ENCODE data around the gene ST6GALNAC4.

GRCh38 chr9:127945942-127946341 is 29.1 kb upstream of the ST6GALNAC4 start:
- TF ChIP-seq ZBTB40 (IDR thresholded peaks at IDR 0.05; ENCODE audit: borderline replicate concordance) (no peak), TCF12 (IDR thresholded peaks at IDR 0.05; ENCODE audit: low read depth, low read length) (no peak), EZH2 (IDR thresholded peaks at IDR 0.05; ENCODE audit: borderline replicate concordance, control insufficient read depth, low read depth, low read length) (no peak), CTCF (IDR thresholded peaks at IDR 0.05 in 2 of 3, conservative IDR thresholded peaks at IDR 0.05 in 1 of 3; ENCODE audit: control insufficient read depth in 2 of 3, extremely low read depth in 1 of 3, insufficient read depth in 1 of 3, low read depth in 3 of 3, low read length in 3 of 3) (no peak), E2F4 (IDR thresholded peaks at IDR 0.05; ENCODE audit: low read depth, low read length) (no peak), JUND (IDR thresholded peaks at IDR 0.05; ENCODE audit: low read depth, low read length) (no peak), TAF1 (IDR thresholded peaks at IDR 0.05; ENCODE audit: borderline replicate concordance, low read depth, low read length) (no peak), YY1 (IDR thresholded peaks at IDR 0.05; ENCODE audit: low read depth, low read length) (no peak), USF2 (IDR thresholded peaks at IDR 0.05; ENCODE audit: borderline replicate concordance, low read depth, low read length) (no peak), EP300 (IDR thresholded peaks at IDR 0.05; ENCODE audit: borderline replicate concordance in 1 of 2, control insufficient read depth in 1 of 2, low read depth in 2 of 2, low read length in 2 of 2) (no peak), POLR2AphosphoS5 (IDR thresholded peaks at IDR 0.05; ENCODE audit: low read length) (no peak), RELA (IDR thresholded peaks at IDR 0.05; ENCODE audit: borderline replicate concordance, partially characterized antibody) (no peak)
